HG03196 (cell line): Measurements from ENCODE around the gene SORCS1.

Experiments
- ATAC-seq: cut with Tn5 transposase; IDR thresholded peaks from one replicate; pipeline ENCODE4 v1.9.1; 2021; ENCODE audit not compliant: unreplicated experiment

SORCS1 gene

GRCh38 chr10:107104026-107104652, 60.4 kb downstream of the SORCS1 start:
- ATAC-seq: no peak

GRCh38 chr10:107103174-107104025, 61.1 kb downstream of the SORCS1 start:
- ATAC-seq: no peak

GRCh38 chr10:107098326-107098725, 66.2 kb downstream of the SORCS1 start:
- no peak for ATAC-seq

GRCh38 chr10:107094824-107095522, 69.5 kb downstream of the SORCS1 start:
- no peak for ATAC-seq

GRCh38 chr10:107092321-107092720, 72.2 kb downstream of the SORCS1 start:
- ATAC-seq: no peak

GRCh38 chr10:107091126-107091525, 73.4 kb downstream of the SORCS1 start:
- no peak for ATAC-seq

- ATAC-seq: no peak
Measured at GRCh38 chr10:107085665-107086525, 78.6 kb downstream of the SORCS1 start.

- ATAC-seq: no peak
Measured at GRCh38 chr10:107083388-107084009, 81.0 kb downstream of the SORCS1 start.

- no peak for ATAC-seq
Measured at GRCh38 chr10:107081644-107082043, 82.9 kb downstream of the SORCS1 start.

GRCh38 chr10:107075117-107075516, 89.4 kb downstream of the SORCS1 start:
- ATAC-seq: no peak

- no peak for ATAC-seq
Measured at GRCh38 chr10:107072786-107073185, 91.7 kb downstream of the SORCS1 start.

- no peak for ATAC-seq
Measured at GRCh38 chr10:107072028-107072427, 92.5 kb downstream of the SORCS1 start.

- no peak for ATAC-seq
Measured at GRCh38 chr10:107071301-107071700, 93.2 kb downstream of the SORCS1 start.

- no peak for ATAC-seq
Measured at GRCh38 chr10:107067843-107068242, 96.7 kb downstream of the SORCS1 start.

- no peak for ATAC-seq
Measured at GRCh38 chr10:107064075-107064474, 100.4 kb downstream of the SORCS1 start.

GRCh38 chr10:107059872-107060271, 104.6 kb downstream of the SORCS1 start:
- ATAC-seq: no peak

- ATAC-seq: no peak
Measured at GRCh38 chr10:107059068-107059804, 105.3 kb downstream of the SORCS1 start.

GRCh38 chr10:107058331-107058730, 106.2 kb downstream of the SORCS1 start:
- no peak for ATAC-seq

GRCh38 chr10:107056182-107056581, 108.3 kb downstream of the SORCS1 start:
- ATAC-seq: no peak
